HepG2 (cell line): ENCODE results near the gene LRRC42. TPM values are rescaled to one million over a fixed set of nuclear protein-coding genes. Genes with fewer than 3 reads are reported as not detected.

Source experiments
- ATAC-seq: fragments of 200-7000 bp; cut with Tn5 transposase; 3 replicates; pipeline ENCODE4 v1.9.1; 2020; ENCODE audit warnings: mild to moderate bottlenecking, moderate library complexity
- BruUV-seq: library from RNA; stranded (reverse); fragments of 400-500 nt; replicated peaks from 2 replicates; lab custom pipeline; 2021; lab: Mats Ljungman, UMichigan
- CTCF ChIA-PET: fragments of 300-600 bp; formaldehyde crosslinking; extraction: SDS; loops from one replicate; lab custom pipeline; 2021; ENCODE audit warnings: low total read pairs, inconsistent platforms, low intra/inter-chr PET ratio; lab: Yijun Ruan, JAX
- POLR2A ChIA-PET: fragments of 350-600 bp; sonication (Branson Sonifier 250); formaldehyde crosslinking; loops from one replicate; lab custom pipeline; 2020; ENCODE audit warnings: antibody characterized with exemption, inconsistent platforms; lab: Yijun Ruan, JAX
- DNase-seq: peaks from one replicate; pipeline ENCODE4 v3.0.0-alpha.2; 2015; ENCODE audit warnings: low spot score
- FAIRE-seq: peaks from 3 replicates; lab custom pipeline; 2011; peaks lifted over from hg19 to GRCh38; lab: Jason Lieb, UNC
- H2AFZ ChIP-seq: one replicate; pipeline ENCODE4 v1.6.1; 2011; ENCODE audit warnings: low read length, inconsistent platforms
- H3K27ac ChIP-seq: fragments of 300-600 bp; 3 replicates; pipeline ENCODE4 v1.8.0; 2011; ENCODE audit warnings: mixed run types, mild to moderate bottlenecking, mixed read lengths, low read length, inconsistent platforms; ENCODE audit not compliant: insufficient read depth; ENCODE audit errors: extremely low read length
- H3K27me3 ChIP-seq, 2 experiments: fragments of 200-600 bp in 1 of 2; 2 replicates in 1 of 2; 3 replicates in 1 of 2; pipeline versions ENCODE4 v1.6.0 to v1.8.0; 2011; ENCODE audit warnings: low read length in 2 of 2, mild to moderate bottlenecking in 2 of 2, moderate library complexity in 2 of 2, inconsistent platforms in 1 of 2; ENCODE audit not compliant: insufficient read depth in 2 of 2, control insufficient read depth in 1 of 2
- H3K36me3 ChIP-seq, 2 experiments: fragments of 200-600 bp in 1 of 2; replicated peaks in 1 of 2; 2 replicates in 1 of 2; 3 replicates in 1 of 2; pipeline versions ENCODE4 v1.5.1 to v1.8.0; 2011; ENCODE audit warnings: low read length in 2 of 2, inconsistent platforms in 1 of 2; ENCODE audit not compliant: insufficient read depth in 2 of 2, control insufficient read depth in 1 of 2
- H3K4me1 ChIP-seq: 2 replicates; pipeline ENCODE4 v1.5.1; 2012; ENCODE audit warnings: low read length, inconsistent platforms; ENCODE audit not compliant: insufficient read depth
- H3K4me2 ChIP-seq: 2 replicates; pipeline ENCODE4 v1.6.0; 2011; ENCODE audit warnings: low read depth, low read length, inconsistent platforms
- H3K4me3 ChIP-seq, 3 experiments: fragments of 200-600 bp in 1 of 3; sonication (generic), shearing (Covaris generic) in 1 of 3; replicated peaks in 1 of 3; 2 replicates each; pipeline ENCODE4 v1.5.1; 2011 to 2016; ENCODE audit warnings: low read length in 3 of 3, inconsistent platforms in 2 of 3, low read depth in 2 of 3, mild to moderate bottlenecking in 2 of 3, control low read depth in 1 of 3, mixed read lengths in 1 of 3; ENCODE audit not compliant: insufficient read depth in 1 of 3
- H3K79me2 ChIP-seq: one replicate; pipeline ENCODE4 v1.6.1; 2011; ENCODE audit warnings: low read length, inconsistent platforms; ENCODE audit not compliant: insufficient read depth
- H3K9ac ChIP-seq: 2 replicates; pipeline ENCODE4 v1.6.0; 2011; ENCODE audit warnings: mild to moderate bottlenecking, low read depth, low read length, inconsistent platforms; ENCODE audit not compliant: insufficient read depth
- H3K9me3 ChIP-seq: 2 replicates; pipeline ENCODE4 v1.5.1; 2012; ENCODE audit warnings: mild to moderate bottlenecking, low read length
- H4K20me1 ChIP-seq: 2 replicates; pipeline ENCODE4 v1.6.0; 2011; ENCODE audit warnings: inconsistent platforms, mild to moderate bottlenecking, low read length, moderate library complexity; ENCODE audit not compliant: insufficient read depth
- CEBPG ChIP-seq: IDR thresholded peaks from 2 replicates; pipeline ENCODE4 v1.6.1; 2016
- DPF2 ChIP-seq: sonication (generic); formaldehyde crosslinking; IDR thresholded peaks from 2 replicates; pipeline ENCODE4 v1.4.0; 2020; ENCODE audit warnings: mild to moderate bottlenecking, low read depth, missing genetic modification reagents, borderline replicate concordance
- GATAD2A ChIP-seq: IDR thresholded peaks from 2 replicates; pipeline ENCODE4 v1.6.1; 2016
- NR2F6 ChIP-seq, 2 experiments: IDR thresholded peaks; 2 replicates each; pipeline ENCODE4 v1.6.1; 2016; ENCODE audit warnings: antibody characterized with exemption in 1 of 2, mild to moderate bottlenecking in 1 of 2
- ONECUT2 ChIP-seq: sonication (generic); formaldehyde crosslinking; IDR thresholded peaks from 2 replicates; pipeline ENCODE4 v1.4.0; 2020; ENCODE audit warnings: missing genetic modification reagents
- RXRA ChIP-seq: sonication (generic); formaldehyde crosslinking; IDR thresholded peaks from 2 replicates; pipeline ENCODE4 v1.5.1; 2020; ENCODE audit warnings: missing genetic modification reagents
- SAP130 ChIP-seq: IDR thresholded peaks from 2 replicates; pipeline ENCODE4 v1.6.1; 2016; ENCODE audit warnings: low read depth
- SOX5 ChIP-seq: IDR thresholded peaks from 2 replicates; pipeline ENCODE4 v1.6.1; 2016; ENCODE audit warnings: borderline replicate concordance
- ZIK1 ChIP-seq: sonication (generic); formaldehyde crosslinking; IDR thresholded peaks from 2 replicates; pipeline ENCODE4 v1.5.0; 2020; ENCODE audit warnings: mild to moderate bottlenecking, low read depth, missing genetic modification reagents, borderline replicate concordance
- ZNF101 ChIP-seq: sonication (generic); formaldehyde crosslinking; IDR thresholded peaks from 2 replicates; pipeline ENCODE4 v1.4.0; 2020; ENCODE audit warnings: mild to moderate bottlenecking, low read depth, missing genetic modification reagents, borderline replicate concordance
- ZNF501 ChIP-seq: sonication (generic); formaldehyde crosslinking; IDR thresholded peaks from 2 replicates; pipeline ENCODE4 v1.5.1; 2020; ENCODE audit warnings: mild to moderate bottlenecking, moderate library complexity, missing genetic modification reagents
- ZNF7 ChIP-seq: IDR thresholded peaks from 2 replicates; pipeline ENCODE4 v1.6.1; 2016; ENCODE audit warnings: missing biosample characterization, missing genetic modification reagents
- ZNF740 ChIP-seq: sonication (generic); formaldehyde crosslinking; IDR thresholded peaks from 2 replicates; pipeline ENCODE4 v1.4.0; 2020; ENCODE audit warnings: missing genetic modification reagents
- ZNF775 ChIP-seq: sonication (generic); formaldehyde crosslinking; IDR thresholded peaks from 2 replicates; pipeline ENCODE4 v1.4.0; 2020; ENCODE audit warnings: missing genetic modification reagents, mild to moderate bottlenecking, moderate library complexity, borderline replicate concordance
- ZSCAN20 ChIP-seq: sonication (generic); formaldehyde crosslinking; IDR thresholded peaks from 2 replicates; pipeline ENCODE4 v1.4.0; 2020; ENCODE audit warnings: missing genetic modification reagents, mild to moderate bottlenecking, borderline replicate concordance
- WGBS: methylation state at CpG from one replicate; pipeline ENCODE4 v1.1.6; 2017; ENCODE audit warnings: low lambda C conversion rate; 5-methylcytosine and 5-hydroxymethylcytosine counted together
- in situ Hi-C: cut with HindIII; loops from 2 replicates; pipeline ENCODE4 v1.10.0; 2017; ENCODE audit warnings: low pct_unique_long_range_greater_than_20kb; ENCODE audit not compliant: extremely low pct_ligation_motif_present
- intact Hi-C: fragments of 100-400 bp; cut with micrococcal nuclease; formaldehyde crosslinking; loops from one replicate; pipeline ENCODE4 v1.10.0; 2022; ENCODE audit not compliant: unreplicated experiment
- polyA plus RNA-seq, 8 experiments: library from polyadenylated mRNA; depleted of rRNA in 3 of 8; stranded (reverse) in 7 of 8; unstranded in 1 of 8; fragments of >200 nt; fragmentation: Illumina TruSeq in 4 of 8; extraction: Trizol in 4 of 8; gene quantifications; 2 replicates each; pipeline versions ENCODE4 v1.2.1 to v1.2.3, GENCODE V29; 2011 to 2016; ENCODE audit warnings: low read depth in 4 of 8, missing spikeins in 1 of 8, mixed read lengths in 1 of 8; ENCODE audit not compliant: insufficient read depth in 1 of 8
- total RNA-seq, 5 experiments: library from RNA; depleted of rRNA; stranded (reverse); fragments of >200 nt; fragmentation: Illumina TruSeq; extraction: Trizol; gene quantifications; 2 replicates each; pipeline ENCODE4 v1.2.3, GENCODE V29; 2016; ENCODE audit warnings: low read depth in 1 of 5
- TF ChIP-seq, protein P1 (sequence below): sonication (generic); formaldehyde crosslinking; IDR thresholded peaks from 2 replicates; pipeline ENCODE4 v1.8.1; 2022; ENCODE audit warnings: mild to moderate bottlenecking, missing genetic modification reagents
- TF ChIP-seq, protein P2 (sequence below): IDR thresholded peaks from 2 replicates; pipeline ENCODE4 v1.6.1; 2016; ENCODE audit warnings: mild to moderate bottlenecking, missing biosample characterization, missing genetic modification reagents
- TF ChIP-seq, protein P3 (sequence below): sonication (generic); formaldehyde crosslinking; IDR thresholded peaks from 2 replicates; pipeline ENCODE4 v1.5.1; 2020; ENCODE audit warnings: mild to moderate bottlenecking, moderate library complexity, missing genetic modification reagents
- TF ChIP-seq, protein P4 (sequence below): sonication (generic); formaldehyde crosslinking; IDR thresholded peaks from 2 replicates; pipeline ENCODE4 v1.8.1; 2023; ENCODE audit warnings: mild to moderate bottlenecking, missing genetic modification reagents

Gene LRRC42
- total and polyA plus RNA-seq, 2 of the 13 experiments (the other 11 are each of a cell fraction or from before 2014, with no cell fraction given): 30.6 to 43.6 TPM

- TF ChIP-seq, protein P1, sequence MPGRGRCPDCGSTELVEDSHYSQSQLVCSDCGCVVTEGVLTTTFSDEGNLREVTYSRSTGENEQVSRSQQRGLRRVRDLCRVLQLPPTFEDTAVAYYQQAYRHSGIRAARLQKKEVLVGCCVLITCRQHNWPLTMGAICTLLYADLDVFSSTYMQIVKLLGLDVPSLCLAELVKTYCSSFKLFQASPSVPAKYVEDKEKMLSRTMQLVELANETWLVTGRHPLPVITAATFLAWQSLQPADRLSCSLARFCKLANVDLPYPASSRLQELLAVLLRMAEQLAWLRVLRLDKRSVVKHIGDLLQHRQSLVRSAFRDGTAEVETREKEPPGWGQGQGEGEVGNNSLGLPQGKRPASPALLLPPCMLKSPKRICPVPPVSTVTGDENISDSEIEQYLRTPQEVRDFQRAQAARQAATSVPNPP (CRISPR knock-in tag): no peak
- TF ChIP-seq ZNF740 (CRISPR knock-in tag): no peak
- 0 out of 2 replicates have a peak, but pooled peaks have one; percentile 5 for TF ChIP-seq SOX5 (CRISPR knock-in tag)
- no peak for TF ChIP-seq ZSCAN20 (CRISPR knock-in tag)
- TF ChIP-seq, protein P2, sequence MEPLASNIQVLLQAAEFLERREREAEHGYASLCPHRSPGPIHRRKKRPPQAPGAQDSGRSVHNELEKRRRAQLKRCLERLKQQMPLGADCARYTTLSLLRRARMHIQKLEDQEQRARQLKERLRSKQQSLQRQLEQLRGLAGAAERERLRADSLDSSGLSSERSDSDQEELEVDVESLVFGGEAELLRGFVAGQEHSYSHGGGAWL (CRISPR knock-in tag): no peak
- TF ChIP-seq NR2F6 (IDR thresholded peaks at IDR 0.05): peak; percentile 64
- 0 out of 2 replicates have a peak, but pooled peaks have one; percentile 7 for TF ChIP-seq NR2F6 (CRISPR knock-in tag; IDR thresholded peaks at IDR 0.05)
- peak; percentile 81 for TF ChIP-seq ONECUT2 (CRISPR knock-in tag)
- TF ChIP-seq GATAD2A: peak; percentile 36; the same call in 1 of the 2 replicates
Observed at GRCh38 chr1:53967409-53968124, 21.4 kb downstream of the LRRC42 start (continued).

DNA sequence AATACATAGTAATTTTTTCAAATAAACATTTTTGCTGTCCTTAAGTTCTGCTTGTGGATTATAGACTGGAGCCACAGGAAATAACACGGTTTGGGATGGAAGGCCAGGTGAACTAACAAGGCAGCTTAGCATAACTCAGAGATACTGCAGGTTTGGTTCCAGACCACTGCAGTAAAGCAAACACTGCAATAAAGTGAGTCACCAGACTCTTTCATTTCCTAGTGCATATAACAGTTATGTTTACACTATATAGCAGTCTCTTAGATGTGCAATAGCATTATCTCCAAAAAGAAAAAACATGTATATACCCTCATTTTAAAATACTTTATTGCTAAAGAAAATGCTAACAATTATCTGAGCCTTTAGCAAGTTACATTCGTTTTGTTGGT, 22.0 kb downstream of the LRRC42 start:
- ChIA-PET CTCF (no interaction called here), POLR2A (interaction anchor here (0.9 kb wide), 1 partner anchor 85 kb away, joined by 3 read pairs; the partner anchor contains the start of gene TMEM59)
- in situ Hi-C loops: no loop called here
- no peak overlapping the region for H3K4me2 ChIP-seq
- ATAC-seq (peak; percentile 86), DNase-seq (peak; percentile 69), FAIRE-seq (no peak)
- H3K27me3 ChIP-seq: no peaks in the 10 kb centered on the region
- intact Hi-C loops: no loop called here
- no peak overlapping the region for H3K9ac ChIP-seq
- no peaks in the 10 kb centered on the region for H3K9me3 ChIP-seq
- H3K36me3 ChIP-seq: peaks cover 10 to 21% of the 10 kb centered on the region in 2 experiments; a peak in 4 of 5 replicates
- BruUV-seq: no TSS peak
- H3K27ac ChIP-seq: no peak overlapping the region
- no peaks in the 10 kb centered on the region for H3K79me2 ChIP-seq
- no peaks in the 10 kb centered on the region for H4K20me1 ChIP-seq
- peaks cover 31% of the 10 kb centered on the region for H3K4me1 ChIP-seq
- no peak overlapping the region for H2AFZ ChIP-seq
- H3K4me3 ChIP-seq: no peak overlapping the region
- WGBS: 35% methylated on average over 2 of the region's 2 CpGs
- TF ChIP-seq ZNF501 (CRISPR knock-in tag) (no peak), CEBPG (CRISPR knock-in tag) (no peak; the same call in 1 of the 2 replicates), ZIK1 (CRISPR knock-in tag) (no peak), RXRA (no peak), SAP130 (peak; percentile 17; the same call in 1 of the 2 replicates), DPF2 (CRISPR knock-in tag) (no peak), ZNF7 (no peak), ZNF775 (no peak), ZNF101 (CRISPR knock-in tag) (no peak)
- TF ChIP-seq, protein P3, sequence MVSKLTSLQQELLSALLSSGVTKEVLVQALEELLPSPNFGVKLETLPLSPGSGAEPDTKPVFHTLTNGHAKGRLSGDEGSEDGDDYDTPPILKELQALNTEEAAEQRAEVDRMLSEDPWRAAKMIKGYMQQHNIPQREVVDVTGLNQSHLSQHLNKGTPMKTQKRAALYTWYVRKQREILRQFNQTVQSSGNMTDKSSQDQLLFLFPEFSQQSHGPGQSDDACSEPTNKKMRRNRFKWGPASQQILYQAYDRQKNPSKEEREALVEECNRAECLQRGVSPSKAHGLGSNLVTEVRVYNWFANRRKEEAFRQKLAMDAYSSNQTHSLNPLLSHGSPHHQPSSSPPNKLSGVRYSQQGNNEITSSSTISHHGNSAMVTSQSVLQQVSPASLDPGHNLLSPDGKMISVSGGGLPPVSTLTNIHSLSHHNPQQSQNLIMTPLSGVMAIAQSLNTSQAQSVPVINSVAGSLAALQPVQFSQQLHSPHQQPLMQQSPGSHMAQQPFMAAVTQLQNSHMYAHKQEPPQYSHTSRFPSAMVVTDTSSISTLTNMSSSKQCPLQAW (CRISPR knock-in tag): no peak
- TF ChIP-seq, protein P4, sequence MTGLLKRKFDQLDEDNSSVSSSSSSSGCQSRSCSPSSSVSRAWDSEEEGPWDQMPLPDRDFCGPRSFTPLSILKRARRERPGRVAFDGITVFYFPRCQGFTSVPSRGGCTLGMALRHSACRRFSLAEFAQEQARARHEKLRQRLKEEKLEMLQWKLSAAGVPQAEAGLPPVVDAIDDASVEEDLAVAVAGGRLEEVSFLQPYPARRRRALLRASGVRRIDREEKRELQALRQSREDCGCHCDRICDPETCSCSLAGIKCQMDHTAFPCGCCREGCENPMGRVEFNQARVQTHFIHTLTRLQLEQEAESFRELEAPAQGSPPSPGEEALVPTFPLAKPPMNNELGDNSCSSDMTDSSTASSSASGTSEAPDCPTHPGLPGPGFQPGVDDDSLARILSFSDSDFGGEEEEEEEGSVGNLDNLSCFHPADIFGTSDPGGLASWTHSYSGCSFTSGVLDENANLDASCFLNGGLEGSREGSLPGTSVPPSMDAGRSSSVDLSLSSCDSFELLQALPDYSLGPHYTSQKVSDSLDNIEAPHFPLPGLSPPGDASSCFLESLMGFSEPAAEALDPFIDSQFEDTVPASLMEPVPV: no peak
